Astrocyte of the cerebellum (primary cell): Measurements from ENCODE around the gene HSPB1.
"Not testable (repeated sequence)": the region's sequence is repeated elsewhere in the genome, so short reads cannot be mapped to it uniquely, and the experiment has no call there.

Experiments used
- DNase-seq: peaks from one replicate; pipeline ENCODE4 v3.0.0-alpha.2; 2011; ENCODE audit warnings: low read depth
- H3K4me3 ChIP-seq: 2 replicates; pipeline ENCODE4 v1.5.1; 2011; ENCODE audit warnings: mild to moderate bottlenecking, low read depth, low read length, moderate library complexity
- in situ Hi-C: cut with HindIII; loops from 2 replicates; pipeline ENCODE4 v1.10.0; 2017; ENCODE audit warnings: low sequenced_read_pairs
- TF ChIP-seq, protein P1 (sequence below): IDR thresholded peaks from 2 replicates; pipeline ENCODE4 v1.5.1; 2012; ENCODE audit warnings: low read length, low read depth, moderate library complexity, mild to moderate bottlenecking; ENCODE audit errors: missing control alignments

HSPB1 gene

DNA sequence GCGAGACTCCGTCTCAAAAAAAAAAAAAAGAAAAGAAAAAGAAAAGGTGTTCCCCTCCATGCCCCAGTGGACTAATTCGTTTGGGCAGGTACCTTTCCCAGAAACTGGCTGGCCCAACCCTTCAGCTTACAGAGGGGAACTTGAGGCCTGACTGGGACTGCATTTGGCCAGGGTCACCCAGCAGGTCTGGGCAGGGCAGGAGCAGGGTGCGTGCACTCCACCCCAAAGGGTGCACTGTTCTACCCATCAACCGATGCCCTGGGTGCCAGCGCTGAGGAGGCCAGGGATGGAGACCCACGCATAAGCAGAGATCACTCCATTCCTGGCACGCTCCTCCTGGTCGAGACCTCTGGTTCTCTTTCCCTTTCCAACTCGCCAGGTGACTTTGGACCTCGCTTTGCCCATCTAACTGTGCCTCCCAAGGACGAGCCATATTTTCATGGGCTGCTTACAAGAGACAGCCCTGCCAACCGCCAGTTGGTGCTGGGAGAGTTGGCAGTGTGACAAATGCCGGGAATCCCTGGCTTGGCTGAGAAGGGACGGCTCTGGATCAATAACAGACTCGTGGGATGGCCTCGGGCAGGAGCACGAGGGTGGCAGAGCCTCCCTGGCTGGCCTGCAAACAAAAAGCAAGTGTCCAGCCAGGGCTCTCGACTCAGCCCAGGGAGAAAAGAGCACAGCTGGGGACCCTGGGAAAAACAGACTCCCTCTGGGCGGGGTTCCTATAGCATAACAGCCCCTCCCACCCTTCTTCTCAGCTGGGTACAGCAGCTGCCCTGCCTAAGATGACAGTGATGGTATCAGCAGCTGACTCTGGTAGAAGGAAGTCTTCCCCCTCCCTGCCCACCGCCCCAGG, 7.9 kb downstream of the HSPB1 start:
- H3K4me3 ChIP-seq = no peak overlapping the region
- in situ Hi-C loops = no loop called here

DNA sequence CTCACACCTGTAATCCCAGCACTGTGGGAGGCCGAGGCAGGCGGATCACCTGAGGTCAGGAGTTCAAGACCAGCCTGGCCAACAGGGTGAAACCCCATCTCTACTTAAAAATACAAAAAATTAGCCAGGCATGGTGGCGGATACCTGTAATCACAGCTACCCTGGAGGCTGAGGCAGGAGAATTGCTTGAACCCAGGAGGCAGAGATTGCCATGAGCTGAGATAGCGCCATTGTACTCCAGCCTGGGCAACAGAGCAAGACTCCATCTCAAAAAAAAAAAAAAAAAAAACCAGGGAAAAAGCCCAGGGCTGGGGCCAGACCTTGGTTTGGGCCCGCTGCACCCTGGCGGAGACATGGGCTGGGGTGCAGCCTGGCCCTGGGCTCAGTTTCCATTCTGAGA, 9.4 kb downstream of the HSPB1 start:
- in situ Hi-C loops, DNase-seq, H3K4me3 ChIP-seq: not testable (repeated sequence)

More for the DNA sequence above, 7.9 kb downstream of the HSPB1 start:
- TF ChIP-seq, protein P1, sequence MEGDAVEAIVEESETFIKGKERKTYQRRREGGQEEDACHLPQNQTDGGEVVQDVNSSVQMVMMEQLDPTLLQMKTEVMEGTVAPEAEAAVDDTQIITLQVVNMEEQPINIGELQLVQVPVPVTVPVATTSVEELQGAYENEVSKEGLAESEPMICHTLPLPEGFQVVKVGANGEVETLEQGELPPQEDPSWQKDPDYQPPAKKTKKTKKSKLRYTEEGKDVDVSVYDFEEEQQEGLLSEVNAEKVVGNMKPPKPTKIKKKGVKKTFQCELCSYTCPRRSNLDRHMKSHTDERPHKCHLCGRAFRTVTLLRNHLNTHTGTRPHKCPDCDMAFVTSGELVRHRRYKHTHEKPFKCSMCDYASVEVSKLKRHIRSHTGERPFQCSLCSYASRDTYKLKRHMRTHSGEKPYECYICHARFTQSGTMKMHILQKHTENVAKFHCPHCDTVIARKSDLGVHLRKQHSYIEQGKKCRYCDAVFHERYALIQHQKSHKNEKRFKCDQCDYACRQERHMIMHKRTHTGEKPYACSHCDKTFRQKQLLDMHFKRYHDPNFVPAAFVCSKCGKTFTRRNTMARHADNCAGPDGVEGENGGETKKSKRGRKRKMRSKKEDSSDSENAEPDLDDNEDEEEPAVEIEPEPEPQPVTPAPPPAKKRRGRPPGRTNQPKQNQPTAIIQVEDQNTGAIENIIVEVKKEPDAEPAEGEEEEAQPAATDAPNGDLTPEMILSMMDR = no peak
- no peak for DNase-seq

DNA sequence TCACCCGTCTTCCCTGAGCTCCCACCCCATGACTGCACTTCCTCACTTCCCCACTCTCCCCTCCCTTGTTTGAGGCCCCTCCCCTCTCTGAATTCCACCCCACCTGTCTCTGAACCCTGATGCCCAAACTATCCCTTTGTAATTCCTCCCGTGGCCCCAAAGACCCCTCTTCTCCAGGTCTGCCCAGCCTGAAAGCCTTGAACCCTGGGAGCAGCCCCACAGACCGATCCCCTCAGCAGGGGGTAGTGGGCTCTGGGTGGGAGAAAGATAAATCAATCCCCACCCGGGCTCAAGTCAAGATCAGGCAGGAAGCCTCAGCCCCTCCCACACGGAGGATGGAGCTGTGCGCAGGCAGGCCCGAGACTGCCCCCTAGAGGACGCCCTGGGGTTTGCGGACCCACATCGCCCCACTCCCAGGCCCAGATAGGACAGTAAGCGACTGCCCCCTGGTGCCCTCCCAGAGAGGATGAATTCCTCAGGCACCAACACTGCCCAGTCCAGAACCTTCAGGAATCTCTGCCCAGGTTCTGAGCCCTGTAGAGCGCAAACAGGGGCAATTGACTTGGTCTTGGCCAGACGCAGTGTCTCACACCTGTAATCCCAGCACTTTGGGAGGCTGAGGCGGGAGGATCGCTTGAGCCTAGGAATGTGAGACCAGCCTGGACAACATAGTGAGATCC, 11.7 kb downstream of the HSPB1 start:
- H3K4me3 ChIP-seq = no peak overlapping the region
- TF ChIP-seq, protein P1 = peak; percentile 100
- in situ Hi-C loops = no loop called here
- DNase-seq = peak; percentile 82

DNA sequence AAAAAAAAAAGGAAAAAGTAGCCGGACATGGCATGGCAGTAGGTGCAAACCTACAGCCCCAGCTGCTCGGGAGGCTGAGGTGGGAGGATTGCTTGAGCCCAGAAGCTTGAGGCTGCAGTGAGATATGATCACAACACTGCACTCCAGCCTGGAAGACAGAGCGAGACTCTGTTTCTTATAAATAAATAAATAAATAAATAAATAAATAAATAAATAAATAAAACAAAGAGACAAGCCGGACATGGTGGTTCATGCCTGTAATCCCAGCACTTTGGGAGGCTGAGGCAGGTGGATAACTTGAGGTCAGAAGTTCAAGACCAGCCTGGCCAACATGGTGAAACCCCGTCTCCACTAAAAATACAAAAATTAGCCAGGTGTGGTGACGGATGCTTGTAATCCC, 12.3 kb downstream of the HSPB1 start:
- DNase-seq, H3K4me3 ChIP-seq, in situ Hi-C loops: not testable (repeated sequence)

DNA sequence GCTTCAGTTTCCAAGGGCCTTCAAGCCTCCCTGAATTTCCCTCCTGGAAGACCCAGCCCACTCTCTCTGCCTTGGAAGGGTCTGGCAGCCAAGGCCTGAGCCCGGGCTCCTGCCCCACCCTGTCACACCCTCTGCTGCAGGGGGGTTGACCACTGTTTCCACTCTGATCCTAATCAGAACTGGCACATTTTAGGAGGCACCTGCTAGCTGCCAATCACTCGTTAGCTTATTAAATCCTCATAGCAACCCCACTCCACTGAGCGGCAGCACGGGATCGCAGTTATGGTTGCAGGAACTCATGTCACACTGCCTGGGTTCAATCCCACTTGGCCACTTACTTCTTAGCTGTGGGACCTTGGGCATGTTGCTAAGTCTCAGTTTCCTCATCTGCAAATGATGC, 12.9 kb downstream of the HSPB1 start:
- in situ Hi-C loops = no loop called here
- no peak for DNase-seq
- TF ChIP-seq, protein P1 = no peak
- no peak overlapping the region for H3K4me3 ChIP-seq

DNA sequence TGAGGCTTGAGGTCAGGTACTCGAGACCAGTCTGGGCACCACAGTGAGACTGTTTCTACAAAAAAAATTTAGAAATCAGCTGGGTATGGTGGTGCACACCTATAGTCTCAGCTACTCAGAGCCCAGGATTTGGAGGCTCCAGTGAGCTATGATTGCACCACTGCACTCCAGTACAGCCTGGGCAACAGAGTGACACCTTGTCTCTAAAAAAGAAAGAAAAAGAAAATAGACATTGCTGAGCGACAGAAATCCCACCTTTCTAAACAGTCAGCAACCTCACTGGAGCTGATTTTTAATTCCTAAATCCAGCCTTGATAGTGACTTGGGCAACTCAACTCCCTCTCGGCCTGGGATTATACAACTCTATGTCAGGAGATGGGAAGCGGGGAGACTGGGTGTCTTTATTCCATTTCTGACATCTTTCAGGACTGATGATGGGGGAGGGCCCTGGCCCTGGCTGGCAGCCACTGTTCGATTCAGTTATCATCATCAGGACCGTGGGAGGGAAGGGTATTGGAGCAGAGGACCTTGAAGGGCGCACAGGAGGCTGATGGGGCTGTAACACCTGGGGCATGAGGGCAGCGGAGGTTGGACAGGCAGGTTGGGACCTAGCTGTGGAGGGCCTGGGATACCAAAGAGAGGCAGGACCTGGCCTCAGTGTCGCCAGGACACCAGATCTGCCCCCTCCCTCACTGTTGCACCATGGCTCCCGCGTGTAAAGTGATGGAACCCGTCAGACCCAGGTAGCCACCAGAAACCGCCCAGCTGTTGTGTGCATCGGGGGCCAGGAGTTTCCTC, 14.7 kb downstream of the HSPB1 start:
- in situ Hi-C loops = no loop called here
- peak overlapping the region; percentile 84 for H3K4me3 ChIP-seq
- no peak for DNase-seq
- TF ChIP-seq, protein P1 = no peak

DNA sequence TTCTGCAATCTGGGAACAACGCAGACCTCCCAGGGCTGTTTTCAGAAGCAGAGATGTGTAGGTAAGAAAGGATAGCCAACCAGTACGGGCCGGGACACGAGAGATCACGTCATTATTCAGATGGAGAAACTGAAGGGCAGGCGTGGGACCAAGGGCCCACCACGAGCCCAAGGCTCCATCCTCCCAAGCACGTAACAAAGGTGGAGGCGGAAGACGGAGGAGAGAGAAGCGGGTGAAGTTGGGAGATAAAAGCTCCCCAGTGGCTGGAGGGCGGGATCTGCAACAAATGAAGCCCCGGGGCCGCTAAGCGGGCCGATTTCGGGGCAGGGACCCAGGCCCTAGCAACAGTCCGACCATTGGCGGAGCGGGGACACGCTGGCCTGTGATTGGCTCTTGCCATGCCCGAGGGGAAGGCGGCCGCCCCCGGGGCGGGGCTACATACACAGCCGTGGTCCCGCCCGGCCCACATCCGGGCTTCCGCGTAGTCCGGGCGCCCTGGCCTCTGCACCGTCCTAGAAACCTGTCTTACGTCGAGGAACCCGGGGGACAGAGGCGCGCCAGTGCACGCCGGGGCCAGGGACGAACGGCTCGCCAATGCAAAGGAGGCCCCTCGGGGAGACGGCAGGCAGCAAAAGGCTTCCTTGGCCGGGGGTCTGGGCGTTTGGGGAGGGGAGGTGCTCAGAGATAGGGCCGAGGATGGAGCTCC, 15.5 kb downstream of the HSPB1 start:
- in situ Hi-C loops = no loop called here
- peak; percentile 90 for DNase-seq
- peak overlapping the region; percentile 84 for H3K4me3 ChIP-seq
- TF ChIP-seq, protein P1 = no peak
